Iris pigment epithelial cell (primary cell): ENCODE results near the gene GNAZ.
A peak's percentile ranks its signal among the peaks of the same experiment; 100 is the strongest.

Experiments
- DNase-seq: peaks from one replicate; pipeline ENCODE4 v3.0.0-alpha.2; 2011; ENCODE audit warnings: low read depth

The GNAZ gene

GRCh38 chr22:23119494-23120414 lies 49.4 kb downstream of the GNAZ start:
- no peak for DNase-seq

DNA sequence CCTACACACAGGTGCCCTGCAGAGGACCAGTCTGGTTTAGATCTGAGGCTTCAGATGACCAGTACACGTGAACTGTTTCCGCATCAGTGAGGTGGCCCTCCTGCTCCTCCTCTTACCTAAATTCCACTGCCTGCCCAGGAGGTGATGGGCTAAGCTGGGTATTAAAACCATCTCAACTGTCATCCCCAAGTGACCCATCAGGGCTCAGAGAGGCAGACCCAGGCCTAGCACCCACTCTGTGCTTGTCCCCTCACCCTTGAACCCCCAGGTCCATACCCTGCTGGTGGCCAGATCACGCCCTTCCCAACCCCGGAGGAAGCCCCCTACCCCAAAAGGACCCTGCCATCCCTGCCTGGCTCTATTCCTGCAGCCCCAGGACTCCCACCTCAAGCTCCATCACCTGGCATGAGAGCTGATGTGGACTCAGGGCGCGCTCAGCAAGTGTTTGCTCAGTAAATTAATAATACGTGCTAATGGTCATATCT lies 50.1 kb downstream of the GNAZ start:
- DNase-seq, result no peak

- no peak for DNase-seq
These were observed 50.7 kb downstream of the GNAZ start for GRCh38 chr22:23121000-23121421.

DNA sequence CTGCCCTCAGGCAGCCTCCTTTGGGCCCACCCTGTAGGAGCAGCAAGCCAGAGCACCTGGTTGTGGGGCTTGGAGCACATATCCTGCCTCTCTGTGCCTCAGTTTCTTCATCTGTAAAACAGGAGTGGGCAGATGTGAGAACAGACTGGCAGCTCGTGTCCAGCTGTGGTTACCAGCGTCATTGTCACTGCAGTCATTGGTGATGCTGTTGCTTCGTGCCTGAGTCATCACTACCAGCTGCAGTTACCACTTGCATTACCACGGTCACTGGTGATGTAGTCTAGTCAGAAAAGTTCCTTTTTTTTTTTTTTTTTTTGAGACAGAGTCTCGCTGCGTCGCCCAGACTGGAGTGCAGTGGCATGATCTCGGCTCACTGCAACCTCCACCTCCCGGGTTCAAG lies 51.1 kb downstream of the GNAZ start:
- DNase-seq, result no peak

DNA sequence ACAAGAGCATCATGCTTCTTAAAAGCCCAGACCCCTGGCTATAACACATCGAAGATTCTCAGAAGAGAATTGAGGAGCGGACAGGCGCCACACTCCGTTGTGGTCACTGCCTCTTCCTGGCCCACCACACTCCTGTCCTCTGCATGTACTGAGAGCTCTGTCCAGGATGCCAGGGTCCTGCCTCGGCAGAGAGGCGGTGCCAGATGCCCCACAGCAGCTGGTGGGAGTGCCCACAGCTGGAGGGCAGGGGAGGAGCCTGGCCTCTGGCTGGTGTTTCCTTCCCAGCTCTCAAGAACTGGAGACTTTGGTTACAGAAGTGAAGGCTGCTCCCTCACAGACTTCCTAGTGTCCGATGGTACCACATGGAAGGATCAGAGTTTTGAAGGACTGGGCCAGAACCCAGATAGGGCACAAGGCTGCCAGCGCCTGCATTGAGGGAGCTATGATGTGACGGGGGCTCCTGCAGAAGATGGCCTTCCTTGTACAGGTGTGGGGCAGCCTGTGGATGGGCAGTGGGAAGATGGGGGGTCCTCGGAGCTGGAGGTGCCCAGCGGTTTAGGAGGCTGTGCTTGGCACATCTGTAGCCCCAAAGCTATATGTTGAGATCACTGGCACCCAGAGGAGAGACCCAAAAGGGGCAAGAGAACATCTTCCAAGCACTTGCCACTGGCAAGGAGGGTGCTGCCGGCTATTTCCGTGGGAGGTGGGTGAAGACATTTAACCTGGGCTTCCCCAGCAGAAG lies 52.1 kb downstream of the GNAZ start:
- no peak for DNase-seq

GRCh38 chr22:23122992-23123803 lies 52.9 kb downstream of the GNAZ start:
- no peak for DNase-seq

DNA sequence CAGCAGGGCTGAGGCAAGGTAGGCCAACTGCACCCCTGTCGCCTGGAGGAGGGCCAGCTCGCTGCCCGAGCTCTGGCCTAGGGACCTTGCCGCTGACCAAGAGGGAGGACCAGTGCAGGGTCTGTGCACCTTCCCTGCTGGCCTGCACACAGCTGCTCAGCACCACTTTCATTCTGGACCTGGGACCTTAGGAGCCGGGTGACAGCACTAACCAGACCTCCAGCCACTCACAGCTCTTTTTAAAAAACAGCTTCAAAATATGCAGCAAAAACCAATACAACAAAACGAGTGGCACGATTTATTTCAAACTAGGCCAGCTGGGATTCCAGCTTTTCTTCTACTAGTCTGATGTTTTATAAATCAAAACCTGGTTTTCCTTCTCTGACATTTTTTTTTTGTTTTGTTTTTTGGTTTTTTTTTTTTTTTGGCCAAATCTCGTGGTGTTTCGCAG lies 53.5 kb downstream of the GNAZ start:
- no peak for DNase-seq

DNA sequence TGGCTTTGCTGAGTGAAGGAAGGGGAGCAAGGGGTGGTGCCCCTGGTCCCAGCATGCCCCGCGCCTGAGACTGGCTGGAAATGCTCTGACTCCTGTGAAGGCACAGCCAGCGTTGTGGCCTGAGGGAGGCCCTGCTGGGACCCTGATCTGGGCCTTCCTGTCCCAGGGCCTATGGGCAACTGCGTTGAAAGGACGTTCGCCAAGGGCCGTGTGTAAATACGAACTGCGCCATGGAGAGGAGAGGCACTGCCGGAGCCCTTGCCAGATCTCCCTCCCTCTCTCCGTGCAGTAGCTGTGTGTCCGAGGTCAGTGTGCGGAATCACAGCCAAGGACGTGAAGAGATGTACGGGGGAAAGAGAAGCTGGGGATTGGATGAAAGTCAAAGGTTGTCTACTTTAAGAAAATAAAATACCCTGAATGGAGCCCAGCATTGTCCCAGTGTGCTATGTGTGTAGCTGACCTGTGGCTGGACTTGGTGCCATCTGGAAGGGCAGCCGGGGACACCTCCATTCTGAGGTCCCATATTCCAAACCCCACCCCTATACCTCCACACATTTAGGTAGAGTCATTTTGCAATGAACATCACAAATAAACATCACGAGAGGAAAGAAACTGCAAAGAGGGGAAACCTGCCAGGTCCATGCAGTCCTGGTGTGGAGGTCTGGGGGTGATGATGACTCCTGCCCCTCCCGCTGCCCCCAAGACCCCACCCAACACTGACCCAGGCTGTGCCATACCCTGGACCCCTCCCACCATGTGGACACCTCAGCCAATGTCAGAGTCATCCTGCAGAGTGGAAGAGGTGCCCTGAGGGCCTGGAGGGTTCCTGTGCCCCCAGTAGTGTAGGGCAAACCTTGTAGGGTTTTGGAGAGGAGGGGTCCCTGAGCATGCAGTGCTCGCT lies 54.5 kb downstream of the GNAZ start:
- DNase-seq, result no peak

DNA sequence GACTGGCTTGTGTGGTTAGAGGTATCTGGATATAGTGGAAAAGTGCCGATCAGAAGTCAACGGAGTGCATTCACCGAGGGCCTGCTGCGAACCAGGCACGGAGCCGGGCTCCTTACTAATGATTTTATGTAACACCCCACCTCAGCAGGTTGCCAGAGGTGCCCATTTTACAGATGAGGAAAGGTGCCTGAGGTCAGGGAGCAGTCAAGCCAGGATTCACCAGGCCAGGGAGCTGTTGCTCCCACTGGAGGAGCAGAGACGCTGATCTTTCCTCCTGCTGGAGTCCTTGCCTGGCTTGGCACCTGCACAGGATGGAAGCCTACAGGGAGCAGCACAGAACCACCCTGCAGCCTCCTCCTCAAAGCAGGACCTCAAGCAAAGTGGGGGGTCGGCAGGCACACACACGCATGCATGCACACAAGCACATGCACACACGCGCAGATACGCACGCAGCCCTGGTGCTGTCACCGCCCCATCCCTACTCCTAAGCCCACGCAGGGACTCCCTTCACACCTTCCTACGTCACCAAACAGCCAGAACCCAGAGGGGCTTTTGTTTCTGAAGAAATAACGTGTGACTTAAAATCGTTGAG lies 55.3 kb downstream of the GNAZ start:
- DNase-seq, result no peak

DNA sequence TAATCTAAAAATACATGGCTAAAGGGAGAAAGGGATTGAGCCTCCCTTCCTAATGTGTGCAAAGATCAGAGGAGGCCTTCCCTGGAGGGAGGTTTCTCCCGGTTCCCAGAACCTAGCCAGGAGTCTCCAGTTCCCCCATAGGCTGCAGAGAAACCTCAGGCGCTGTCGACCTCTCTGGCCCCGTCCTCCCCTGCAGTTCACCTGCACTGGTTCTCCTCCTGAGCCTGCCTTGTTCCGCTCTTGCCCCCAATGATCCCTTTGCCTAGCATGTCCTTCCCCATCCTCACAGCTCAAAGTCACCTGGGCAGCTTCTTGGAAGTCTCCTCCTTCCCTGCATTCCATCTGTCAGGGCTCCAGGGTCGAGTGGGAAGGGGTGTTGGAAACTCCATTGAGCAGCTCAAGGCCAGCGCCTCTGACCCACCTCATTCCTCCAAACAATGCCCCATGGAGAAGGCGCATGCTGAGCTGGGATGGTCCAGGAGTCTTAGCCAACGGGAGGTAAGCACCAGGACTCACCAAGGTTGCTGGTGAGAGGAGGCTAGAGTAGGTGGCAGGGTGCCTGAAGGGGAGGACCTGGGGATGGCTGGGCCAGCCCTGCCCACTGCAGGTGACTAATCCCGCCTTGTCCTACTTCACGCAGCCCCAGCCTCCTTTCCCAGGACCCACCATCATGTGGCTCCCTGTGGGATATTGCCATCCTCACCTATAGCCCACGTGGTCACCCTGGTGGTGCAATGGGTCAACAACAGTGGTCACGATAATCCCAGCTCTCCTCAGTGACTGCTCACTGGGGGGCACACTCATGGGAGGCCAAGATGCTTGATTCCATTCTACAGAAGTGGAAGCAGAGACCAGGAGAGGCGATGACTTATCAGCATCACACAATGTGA lies 56.1 kb downstream of the GNAZ start:
- no peak for DNase-seq

DNA sequence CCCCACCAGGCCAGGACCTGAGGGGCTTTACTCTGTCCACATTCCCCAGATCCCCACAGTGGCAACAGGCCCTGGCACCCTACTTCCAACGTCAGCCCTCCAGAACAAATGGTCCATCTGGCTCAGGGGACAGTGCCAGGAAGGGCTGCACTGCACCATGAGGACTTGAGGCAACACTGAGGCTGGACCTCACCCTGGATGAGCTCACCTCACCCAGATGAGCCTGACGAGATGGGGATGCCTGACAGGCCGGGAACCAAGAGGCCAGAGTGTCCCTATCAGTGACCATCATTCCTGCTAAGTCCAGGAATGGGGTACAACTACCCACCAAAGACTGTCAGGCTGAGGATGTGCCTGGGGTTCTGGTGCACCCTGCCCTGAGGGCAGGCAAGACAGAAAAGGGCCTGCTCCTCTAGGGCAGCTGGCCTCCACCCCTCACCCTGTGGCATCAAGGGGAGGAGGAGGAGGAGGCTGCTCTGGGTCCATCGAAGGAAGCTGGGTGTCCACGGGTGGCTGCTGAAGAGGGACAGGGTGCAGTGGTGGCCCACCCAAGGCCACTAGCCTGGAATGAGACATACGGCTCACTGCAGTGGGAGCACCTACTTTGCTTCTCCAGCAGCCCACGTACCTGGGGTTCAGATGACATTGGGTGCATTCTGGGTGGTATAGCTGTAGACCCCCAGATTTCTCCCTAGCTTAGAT lies 56.9 kb downstream of the GNAZ start:
- no peak for DNase-seq

- no peak for DNase-seq
These were observed 57.5 kb downstream of the GNAZ start for GRCh38 chr22:23127788-23128187.

DNA sequence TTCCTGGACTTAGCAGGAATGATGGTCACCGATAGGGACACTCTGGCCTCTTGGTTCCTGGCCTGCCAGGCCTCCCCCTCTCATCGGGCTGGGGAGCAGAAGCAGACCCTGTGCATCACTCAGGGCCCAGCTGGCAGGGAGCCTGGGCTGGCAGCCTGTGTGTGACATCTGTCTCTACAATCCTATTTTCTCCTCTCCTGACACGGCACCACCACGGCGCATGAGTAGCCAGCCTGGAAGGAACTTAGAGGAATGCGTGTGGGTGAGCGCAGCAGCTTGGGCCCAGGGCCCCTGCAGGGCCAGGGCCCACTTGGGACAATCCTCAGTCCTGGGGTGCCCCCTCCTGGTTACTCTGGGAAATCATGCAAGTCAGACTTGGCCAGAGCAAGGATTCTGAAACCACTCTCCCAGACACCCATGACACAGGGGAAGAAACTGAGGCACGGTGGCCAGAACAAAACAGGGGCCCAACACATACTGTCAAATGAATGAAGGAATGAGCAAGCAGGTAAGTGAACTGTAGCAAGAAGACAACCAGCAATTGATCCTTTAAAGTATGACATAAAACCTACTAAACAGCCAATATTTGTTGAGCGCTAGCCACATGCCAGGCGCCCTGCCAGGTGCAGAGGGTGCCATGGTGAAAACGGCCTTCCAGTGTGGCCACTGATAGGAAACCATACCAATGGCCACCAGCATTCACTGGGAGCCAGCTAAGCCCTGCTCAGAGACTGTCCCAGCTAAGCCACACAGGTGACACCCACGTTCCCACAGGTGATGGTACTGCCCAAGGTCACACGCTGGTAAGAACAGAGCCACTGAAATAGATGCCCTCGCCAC lies 58.2 kb downstream of the GNAZ start:
- DNase-seq, result peak; percentile 81

GRCh38 chr22:23129149-23129548 lies 58.8 kb downstream of the GNAZ start:
- DNase-seq, result no peak

GRCh38 chr22:23130697-23131096 lies 60.4 kb downstream of the GNAZ start:
- DNase-seq, result no peak

- DNase-seq, result no peak
These were observed 61.6 kb downstream of the GNAZ start for GRCh38 chr22:23131931-23132330.

DNA sequence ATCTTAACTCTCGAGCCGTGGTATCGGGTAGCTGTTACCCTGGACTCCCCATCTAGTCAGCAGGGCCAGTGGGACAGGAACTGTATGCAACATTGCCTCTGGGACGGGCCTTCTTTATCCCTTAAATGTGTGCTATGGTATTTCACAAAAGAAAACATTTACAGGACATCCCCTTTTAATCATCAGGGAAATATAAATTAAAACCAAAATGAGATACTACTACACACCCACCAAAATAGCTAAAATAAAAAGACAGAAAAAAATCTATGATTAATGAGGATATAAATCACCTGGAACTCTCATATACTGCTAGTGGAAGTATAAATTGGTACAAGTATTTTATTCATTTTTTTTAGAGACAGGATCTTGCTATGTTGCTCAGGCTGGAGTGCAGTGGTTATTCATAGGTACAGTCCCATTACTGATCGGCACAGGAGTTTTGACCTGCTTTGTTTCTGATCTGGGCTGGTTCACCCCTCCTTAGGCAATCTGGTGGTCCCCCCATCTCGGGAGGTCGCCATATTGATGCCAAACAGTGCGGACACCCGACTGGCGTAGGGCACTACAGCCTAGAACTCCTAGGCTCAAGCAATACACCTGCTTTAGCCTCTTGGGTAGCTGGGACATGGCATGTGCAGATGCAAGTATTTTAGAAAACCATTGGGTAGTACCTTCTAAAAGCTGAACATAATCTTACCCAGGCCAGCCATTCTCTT lies 62.2 kb downstream of the GNAZ start:
- no peak for DNase-seq
